ENCODE measurements around the gene GDPD5. TPM values are rescaled to one million over a fixed set of nuclear protein-coding genes. Genes with fewer than 3 reads are reported as not detected.

GDPD5 gene
- total and polyA plus RNA-seq, 4 experiments from 2014 or later = 11.0 to 160 (median 85.7) TPM

GRCh38 chr11:75402002-75402773 is 123.6 kb downstream of the GDPD5 start:
- H3K9me3 ChIP-seq (ENCODE audit: control insufficient read depth in 1 of 2, low read length in 2 of 2) = no peaks in the 10 kb centered on the region
- intact Hi-C loops (cut with micrococcal nuclease) = no loop called here
- H3K27ac ChIP-seq (ENCODE audit: low read depth, low read length) = peak overlapping the region; percentile 83
- no peaks in the 10 kb centered on the region for H3K27me3 ChIP-seq (ENCODE audit: insufficient read depth, low read length)
- Mint-ChIP-seq H3K9me3 (no peaks in the 10 kb centered on the region), H3K36me3 (peaks cover 53 to 73% of the 10 kb centered on the region in 2 donors), H3K27ac (peak overlapping the region; percentile 86 to 99 (median 97)), H3K4me1 (peaks cover 33 to 70% (median 43%) of the 10 kb centered on the region in 4 donors), H3K4me3 (peak overlapping the region; percentile 57 to 95 (median 74)), H3K27me3 (peaks cover 0 to 1% of the 10 kb centered on the region in 2 donors)
- peaks cover 43% of the 10 kb centered on the region for H3K4me1 ChIP-seq (ENCODE audit: insufficient read depth, low read length)
- H3K4me3 ChIP-seq (ENCODE audit: low read length in 2 of 2) = no peak overlapping the region
- CTCF ChIA-PET (ENCODE audit: partially characterized antibody) = interaction anchor here (1.4 to 6.3 kb wide), 3 partner anchors 13 to 129 kb away, joined by 5 to 45 read pairs (median 11); no protein-coding TSS in a partner anchor
- peaks cover 62% of the 10 kb centered on the region for H3K36me3 ChIP-seq (ENCODE audit: insufficient read depth, low read length)
- POLR2A ChIA-PET (ENCODE audit: partially characterized antibody) = interaction anchor here (6.2 kb wide), 1 partner anchor 28 kb away, joined by 39 read pairs; no protein-coding TSS in a partner anchor
- no peak for DNase-seq

- Histone ChIP-seq H3K4me3 (ENCODE audit: low read length in 2 of 2) (peak overlapping the region; percentile 71 to 93), H3K4me1 (ENCODE audit: insufficient read depth, low read length) (peaks cover 43% of the 10 kb centered on the region), H3K9me3 (ENCODE audit: control insufficient read depth in 1 of 2, low read length in 2 of 2) (no peaks in the 10 kb centered on the region), H3K27me3 (ENCODE audit: insufficient read depth, low read length) (no peaks in the 10 kb centered on the region), H3K27ac (ENCODE audit: low read depth, low read length) (peak overlapping the region; percentile 83), H3K36me3 (ENCODE audit: insufficient read depth, low read length) (peaks cover 45% of the 10 kb centered on the region)
- Mint-ChIP-seq H3K4me3 (peak overlapping the region; percentile 88 to 98 (median 96)), H3K27me3 (peaks cover 0 to 1% of the 10 kb centered on the region in 2 donors), H3K36me3 (peaks cover 42 to 58% of the 10 kb centered on the region in 2 donors), H3K4me1 (peaks cover 31 to 57% (median 41%) of the 10 kb centered on the region in 4 donors), H3K9me3 (no peaks in the 10 kb centered on the region), H3K27ac (peak overlapping the region; percentile 96 to 99 (median 98))
- intact Hi-C loops (cut with micrococcal nuclease) = no loop called here
- peak; percentile 37 to 60 (median 45) for DNase-seq
- POLR2A ChIA-PET (ENCODE audit: partially characterized antibody) = interaction anchor here (0.6 to 6.2 kb wide), 26 partner anchors 8 to 451 kb away, joined by 3 to 39 read pairs (median 4); partner anchors contain the start of genes GDPD5, NEU3, SERPINH1 and SPCS2
- CTCF ChIA-PET (ENCODE audit: partially characterized antibody) = interaction anchor here (0.6 to 6.3 kb wide), 21 partner anchors 8 to 133 kb away, joined by 3 to 45 read pairs (median 5); partner anchors contain the start of gene GDPD5
Measured at GRCh38 chr11:75400146-75400865, 125.4 kb downstream of the GDPD5 start.

- peak within 1 kb of the TSS; percentile 71 to 93 for H3K4me3 ChIP-seq (ENCODE audit: low read length in 2 of 2)
- no peaks in the 10 kb centered on the region for H3K27me3 ChIP-seq (ENCODE audit: insufficient read depth, low read length)
- peaks cover 38% of the 10 kb centered on the region for H3K4me1 ChIP-seq (ENCODE audit: insufficient read depth, low read length)
- intact Hi-C loops (cut with micrococcal nuclease) = loop anchor here (1.0 kb wide), 4 partner anchors 11 to 450 kb away; partner anchors contain the start of genes SPCS2 and XRRA1
- peaks cover 37% of the 10 kb centered on the region for H3K36me3 ChIP-seq (ENCODE audit: insufficient read depth, low read length)
- Mint-ChIP-seq H3K27ac (peak within 1 kb of the TSS; percentile 96 to 99 (median 98)), H3K4me1 (peaks cover 31 to 55% (median 40%) of the 10 kb centered on the region in 4 donors), H3K27me3 (peaks cover 0 to 1% of the 10 kb centered on the region in 2 donors), H3K36me3 (peaks cover 37 to 51% of the 10 kb centered on the region in 2 donors), H3K9me3 (no peaks in the 10 kb centered on the region), H3K4me3 (peak within 1 kb of the TSS; percentile 88 to 98 (median 96))
- peak within 1 kb of the TSS; percentile 83 for H3K27ac ChIP-seq (ENCODE audit: low read depth, low read length)
- CTCF ChIA-PET (ENCODE audit: partially characterized antibody) = interaction anchor here (0.6 to 6.3 kb wide), 19 partner anchors 9 to 133 kb away, joined by 3 to 45 read pairs (median 6); partner anchors contain the start of gene GDPD5
- peak; percentile 87 to 89 (median 88) for DNase-seq
- H3K9me3 ChIP-seq (ENCODE audit: control insufficient read depth in 1 of 2, low read length in 2 of 2) = no peaks in the 10 kb centered on the region
- POLR2A ChIA-PET (ENCODE audit: partially characterized antibody) = interaction anchor here (0.6 to 6.2 kb wide), 24 partner anchors 9 to 451 kb away, joined by 3 to 39 read pairs (median 4); partner anchors contain the start of genes ARRB1, GDPD5, NEU3 and SERPINH1
Measured at GRCh38 chr11:75399344-75400145, 126.2 kb downstream of the GDPD5 start, which contains the start of gene RPS3. Gene RPS3, plus strand, starts transcription at chr11:75399518. Its CDS starts 30 bp downstream, at chr11:75399548.

- Histone ChIP-seq H3K36me3 (ENCODE audit: insufficient read depth, low read length) (peaks cover 31% of the 10 kb centered on the region), H3K9me3 (ENCODE audit: control insufficient read depth in 1 of 2, low read length in 2 of 2) (no peaks in the 10 kb centered on the region), H3K4me1 (ENCODE audit: insufficient read depth, low read length) (peaks cover 32% of the 10 kb centered on the region), H3K4me3 (ENCODE audit: low read length in 2 of 2) (no peak overlapping the region), H3K27ac (ENCODE audit: low read depth, low read length) (no peak overlapping the region), H3K27me3 (ENCODE audit: insufficient read depth, low read length) (no peaks in the 10 kb centered on the region)
- Mint-ChIP-seq H3K4me1 (peaks cover 26 to 49% (median 36%) of the 10 kb centered on the region in 4 donors), H3K36me3 (peaks cover 30 to 45% of the 10 kb centered on the region in 2 donors), H3K4me3 (peak overlapping the region in 6 of 8 donors; percentile 88 to 98 (median 96)), H3K27ac (peak overlapping the region; percentile 96 to 99 (median 98)), H3K9me3 (peaks cover 0 to 2% (median 0%) of the 10 kb centered on the region in 8 donors), H3K27me3 (peaks cover 0 to 1% of the 10 kb centered on the region in 2 donors)
- ChIA-PET POLR2A (ENCODE audit: partially characterized antibody) (interaction anchor here (1.0 to 6.2 kb wide), 7 partner anchors 31 to 127 kb away, joined by 3 to 39 read pairs (median 9); partner anchors contain the start of genes ARRB1 and GDPD5), CTCF (ENCODE audit: partially characterized antibody) (interaction anchor here (1.2 to 6.3 kb wide), 6 partner anchors 9 to 133 kb away, joined by 3 to 45 read pairs (median 8); partner anchors contain the start of gene GDPD5)
- intact Hi-C loops (cut with micrococcal nuclease) = loop anchor here (1.0 kb wide), 4 partner anchors 11 to 450 kb away; partner anchors contain the start of genes SPCS2 and XRRA1
- DNase-seq = no peak
Measured at GRCh38 chr11:75398906-75399305, 126.8 kb downstream of the GDPD5 start.

GRCh38 chr11:75394085-75394840 is 131.5 kb downstream of the GDPD5 start:
- Histone ChIP-seq H3K27ac (ENCODE audit: low read depth, low read length) (no peak overlapping the region), H3K27me3 (ENCODE audit: insufficient read depth, low read length) (no peaks in the 10 kb centered on the region), H3K9me3 (ENCODE audit: control insufficient read depth in 1 of 2, low read length in 2 of 2) (no peaks in the 10 kb centered on the region), H3K4me1 (ENCODE audit: insufficient read depth, low read length) (no peaks in the 10 kb centered on the region), H3K36me3 (ENCODE audit: insufficient read depth, low read length) (no peaks in the 10 kb centered on the region), H3K4me3 (ENCODE audit: low read length in 2 of 2) (no peak overlapping the region)
- Mint-ChIP-seq H3K36me3 (peaks cover 0 to under 1% of the 10 kb centered on the region in 2 donors), H3K9me3 (peaks cover 0 to 2% (median 0%) of the 10 kb centered on the region in 8 donors), H3K4me3 (no peak overlapping the region), H3K4me1 (peaks cover 2 to 3% (median 2%) of the 10 kb centered on the region in 4 donors), H3K27me3 (peaks cover 3 to 5% of the 10 kb centered on the region in 2 donors), H3K27ac (peak overlapping the region in 1 of 7 donors; percentile 27)
- intact Hi-C loops (cut with micrococcal nuclease) = no loop called here
- POLR2A ChIA-PET (ENCODE audit: partially characterized antibody) = no interaction called here
- CTCF ChIA-PET (ENCODE audit: partially characterized antibody) = interaction anchor here (1.1 to 14.8 kb wide), 4 partner anchors 14 to 139 kb away, joined by 3 to 183 read pairs (median 4); no protein-coding TSS in a partner anchor
- no peak for DNase-seq

Data from CD4-positive, alpha-beta memory T cell (primary cell).